NCI-H1105 treated with DMSO at 0.1 percent for 48 hours (cell line): ENCODE measurements around the gene SLC22A9.
"Not testable (repeated sequence)": the region's sequence is repeated elsewhere in the genome, so short reads cannot be mapped to it uniquely, and the experiment has no call there.

Source experiments
- DNase-seq: peaks from one replicate; lab custom pipeline; 2025; lab: John Stamatoyannopoulos, UW

Gene SLC22A9

DNA sequence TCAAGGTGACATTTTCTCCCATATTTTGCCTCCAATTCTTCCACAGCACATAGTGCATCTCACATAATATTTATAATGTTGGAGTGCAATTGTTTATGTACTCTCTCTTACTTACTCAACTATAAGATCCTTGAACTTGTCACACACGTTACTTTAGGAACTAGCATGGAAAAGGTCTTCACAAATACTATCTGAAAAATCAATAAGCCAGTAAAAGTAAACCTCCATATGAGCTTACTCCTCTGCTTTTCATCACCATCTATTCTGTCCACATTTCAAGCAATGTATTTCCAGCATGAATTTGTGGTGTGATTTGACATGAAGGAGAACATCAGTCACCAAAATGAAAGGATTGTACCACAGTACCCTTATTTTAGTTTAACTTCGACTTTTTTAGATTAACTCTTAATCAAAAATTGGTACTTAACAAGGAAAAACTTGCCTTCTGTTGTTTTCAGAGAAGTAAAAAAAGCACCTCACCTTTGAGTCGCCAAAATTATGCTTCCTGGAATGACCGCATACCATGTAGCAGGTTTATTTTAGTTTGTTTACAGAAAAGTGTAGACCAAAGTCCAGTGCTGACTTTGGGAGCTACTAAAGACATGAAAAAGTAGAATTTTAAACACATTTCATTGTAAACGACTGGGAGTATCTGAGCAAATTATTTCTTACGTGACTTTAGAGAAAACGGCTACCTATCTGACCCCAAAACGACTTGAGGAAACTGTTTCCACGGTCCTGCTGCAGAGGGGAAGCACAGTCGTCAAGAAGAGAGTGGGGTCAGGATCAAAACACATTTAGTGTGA lies at the start of gene SLC22A9:
Gene SLC22A9 (plus strand): TSS at position 621 of the 806 bp plus-strand sequence. CDS start 272 bp downstream, outside the sequence.
- no peak for DNase-seq

- DNase-seq: no peak
Measured at GRCh38 chr11:63321723-63322122, 47.9 kb upstream of the SLC22A9 start.

DNA sequence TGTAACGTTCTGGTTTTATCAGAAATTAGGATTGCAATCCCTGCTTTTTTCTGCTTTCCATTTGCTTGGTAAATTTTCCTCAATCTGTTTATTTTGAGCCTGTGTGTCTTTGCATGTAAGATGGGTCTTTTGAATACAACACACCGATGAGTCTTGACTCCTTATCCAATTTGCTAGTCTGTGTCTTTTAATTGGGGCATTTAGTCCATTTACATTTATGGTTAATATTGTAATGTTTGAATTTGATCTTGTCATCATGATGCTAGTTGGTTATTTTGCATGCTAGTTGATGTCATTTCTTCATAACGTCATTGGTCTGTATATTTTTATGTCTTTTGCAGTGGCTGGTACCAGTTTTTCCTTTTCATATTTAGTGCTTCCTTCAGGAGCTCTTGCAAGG lies 34.5 kb upstream of the SLC22A9 start:
- not testable (repeated sequence) for DNase-seq

GRCh38 chr11:63337070-63337469 lies 32.5 kb upstream of the SLC22A9 start:
- no peak for DNase-seq

- DNase-seq: no peak
Measured at GRCh38 chr11:63343130-63343529, 26.5 kb upstream of the SLC22A9 start.

GRCh38 chr11:63352144-63352543 lies 17.4 kb upstream of the SLC22A9 start:
- DNase-seq: no peak

DNA sequence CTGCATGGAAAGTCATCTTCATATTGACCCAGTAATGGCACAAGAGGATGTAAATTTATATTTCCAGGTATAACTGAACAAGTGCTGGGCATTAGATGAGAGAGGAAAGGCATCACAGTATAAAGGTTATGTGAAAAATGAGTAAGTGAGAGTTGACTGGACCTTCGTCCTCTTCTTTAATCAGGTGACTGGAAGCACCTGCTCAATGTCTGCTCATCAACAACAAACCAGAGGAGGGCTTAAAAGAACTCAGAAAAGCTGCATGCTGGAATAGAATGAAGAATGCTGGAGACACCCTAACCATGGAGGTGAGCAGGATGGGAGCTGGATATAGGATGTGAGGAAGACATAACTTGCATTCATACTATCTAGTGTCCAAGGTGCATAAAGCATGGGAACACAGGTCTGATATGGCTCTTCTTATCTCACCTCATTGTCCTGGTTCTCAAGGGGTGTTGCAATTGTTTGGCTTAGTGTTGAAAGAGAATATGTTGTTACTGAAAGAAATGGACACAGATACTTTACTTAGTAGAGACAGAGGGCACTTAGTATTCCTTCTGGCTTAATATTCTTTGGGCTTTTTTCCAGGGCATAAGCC lies 7.3 kb upstream of the SLC22A9 start:
- no peak for DNase-seq

GRCh38 chr11:63369971-63370588 lies 495 bp downstream of the SLC22A9 start:
- DNase-seq: no peak

DNA sequence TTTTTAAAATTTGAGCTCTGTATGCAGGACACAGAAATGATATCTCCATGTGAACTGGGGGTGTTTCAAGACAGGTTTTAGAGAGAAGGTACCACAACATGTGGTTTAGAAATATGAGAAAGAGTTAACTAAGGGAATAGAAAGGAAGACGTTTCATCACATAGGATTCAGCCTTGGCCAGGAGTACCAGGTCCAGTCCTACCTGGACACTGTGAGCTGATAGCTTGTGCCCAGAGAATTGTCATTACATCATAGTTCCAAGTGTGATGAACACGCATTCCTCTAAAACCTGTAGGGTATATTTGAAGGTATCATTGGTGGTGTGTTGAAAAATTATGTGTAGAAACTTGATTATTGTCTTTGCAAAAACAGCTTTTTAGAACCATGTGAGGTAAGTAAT lies 1.8 kb downstream of the SLC22A9 start:
- no peak for DNase-seq

GRCh38 chr11:63375434-63375833 lies 5.8 kb downstream of the SLC22A9 start:
- no peak for DNase-seq

- DNase-seq: no peak
Measured at GRCh38 chr11:63380130-63380529, 10.5 kb downstream of the SLC22A9 start.

GRCh38 chr11:63395697-63396096 lies 26.1 kb downstream of the SLC22A9 start:
- no peak for DNase-seq

- DNase-seq: no peak
Measured at GRCh38 chr11:63404161-63404935, 34.8 kb downstream of the SLC22A9 start.

DNA sequence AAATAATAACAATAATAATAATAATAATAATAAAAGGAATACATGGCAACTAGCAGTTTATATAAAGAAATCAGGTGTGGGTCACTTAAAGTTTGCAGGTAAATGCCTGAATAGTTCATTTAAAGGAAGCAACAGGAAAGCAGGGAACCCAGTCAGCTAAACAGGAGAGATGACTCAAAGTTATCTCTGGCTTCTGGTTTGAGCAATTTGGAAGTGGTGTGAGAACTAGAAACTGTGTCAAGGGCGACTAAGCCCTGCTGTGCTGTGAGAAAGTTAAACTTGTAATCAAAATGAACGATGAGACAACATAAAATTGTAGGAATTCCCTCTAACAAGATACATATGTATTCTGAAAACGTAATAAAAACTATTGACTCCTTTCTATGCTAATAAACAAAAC lies 35.5 kb downstream of the SLC22A9 start:
- DNase-seq: no peak

DNA sequence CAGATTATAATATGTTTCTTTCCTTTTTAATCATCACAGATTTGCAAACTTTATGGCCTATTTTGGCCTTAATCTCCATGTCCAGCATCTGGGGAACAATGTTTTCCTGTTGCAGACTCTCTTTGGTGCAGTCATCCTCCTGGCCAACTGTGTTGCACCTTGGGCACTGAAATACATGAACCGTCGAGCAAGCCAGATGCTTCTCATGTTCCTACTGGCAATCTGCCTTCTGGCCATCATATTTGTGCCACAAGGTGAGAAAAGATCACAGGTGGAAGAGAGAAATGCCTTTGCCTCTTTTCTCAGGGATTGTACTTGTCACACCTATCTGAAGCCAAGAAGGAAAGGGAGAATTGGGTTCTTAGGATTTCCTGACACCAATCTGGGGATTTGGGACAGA lies 36.9 kb downstream of the SLC22A9 start:
- DNase-seq: no peak

GRCh38 chr11:63417174-63417852 lies 47.7 kb downstream of the SLC22A9 start:
- DNase-seq: no peak

GRCh38 chr11:63427971-63428508 lies 58.5 kb downstream of the SLC22A9 start:
- no peak for DNase-seq

DNA sequence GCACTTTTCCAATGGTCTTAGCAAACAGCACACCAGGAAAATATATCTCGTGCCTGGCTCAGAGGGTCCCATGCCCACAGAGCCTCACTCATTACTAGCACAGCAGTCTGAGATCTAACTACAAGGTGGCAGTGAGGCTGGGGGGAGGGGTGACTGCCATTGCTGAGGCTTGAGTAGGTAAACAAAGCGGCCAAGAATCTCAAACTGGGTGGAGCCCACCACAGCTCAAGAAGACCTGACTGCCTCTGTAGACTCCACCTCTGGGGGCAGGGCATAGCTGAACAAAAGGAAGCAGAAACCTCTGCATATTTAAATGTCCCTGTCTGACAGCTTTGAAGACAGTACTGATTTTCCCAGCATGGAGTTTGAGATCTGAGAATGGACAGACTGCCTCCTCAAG lies 61.1 kb downstream of the SLC22A9 start:
- DNase-seq: not testable (repeated sequence)

DNA sequence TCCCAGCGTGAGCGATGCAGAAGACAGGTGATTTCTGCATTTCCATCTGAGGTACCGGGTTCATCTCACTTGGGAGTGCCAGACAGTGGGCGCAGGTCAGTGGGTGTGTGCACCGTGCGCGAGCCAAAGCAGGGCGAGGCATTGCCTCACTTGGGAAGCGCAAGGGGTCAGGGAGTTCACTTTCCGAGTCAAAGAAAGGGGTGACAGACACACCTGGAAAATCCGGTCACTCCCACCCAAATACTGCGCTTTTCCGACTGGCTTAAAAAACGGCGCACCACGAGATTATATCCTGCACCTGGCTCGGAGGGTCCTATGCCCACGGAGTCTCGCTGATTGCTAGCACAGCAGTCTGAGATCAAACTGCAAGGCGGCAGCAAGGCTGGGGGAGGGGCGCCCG lies 65.8 kb downstream of the SLC22A9 start:
- DNase-seq: not testable (repeated sequence)

GRCh38 chr11:63435831-63436230 lies 66.2 kb downstream of the SLC22A9 start:
- not testable (repeated sequence) for DNase-seq

GRCh38 chr11:63443714-63444113 lies 74.1 kb downstream of the SLC22A9 start:
- DNase-seq: no peak
